CD14-positive monocyte (primary cell): ENCODE measurements around the gene DIDO1. TPM values are rescaled to one million over a fixed set of nuclear protein-coding genes. Genes with fewer than 3 reads are reported as not detected.

ENCODE experiments used
- DNase-seq, 3 donors: peaks; one replicate each; pipeline ENCODE4 v3.0.0-alpha.2; 2011 to 2022
- H2AFZ ChIP-seq: 2 replicates; pipeline ENCODE4 v1.6.0; 2012; ENCODE audit warnings: mild to moderate bottlenecking, low read depth, low read length, inconsistent platforms; ENCODE audit not compliant: insufficient read depth, poor library complexity, severe bottlenecking
- H3K27ac ChIP-seq, 2 donors: 1 replicate in 1 of 2; 2 replicates in 1 of 2; pipeline ENCODE4 v1.5.1; 2012 to 2013; ENCODE audit warnings: low read length in 2 of 2, control low read depth in 1 of 2, inconsistent platforms in 1 of 2, low read depth in 1 of 2, mild to moderate bottlenecking in 1 of 2
- H3K27me3 ChIP-seq, 2 donors: one replicate each; pipeline versions ENCODE4 v1.6.0 to v1.6.1; 2011 to 2013; ENCODE audit warnings: low read length in 2 of 2; ENCODE audit not compliant: control insufficient read depth in 2 of 2, insufficient read depth in 2 of 2
- H3K36me3 ChIP-seq, 2 donors: replicated peaks in 1 of 2; 1 replicate in 1 of 2; 2 replicates in 1 of 2; pipeline versions ENCODE4 v1.5.1 to v1.6.1; 2012 to 2013; ENCODE audit warnings: low read length in 2 of 2, control low read depth in 1 of 2, inconsistent platforms in 1 of 2, mild to moderate bottlenecking in 1 of 2; ENCODE audit not compliant: insufficient read depth in 2 of 2, control insufficient read depth in 1 of 2
- H3K4me1 ChIP-seq, 2 donors: 1 replicate in 1 of 2; 2 replicates in 1 of 2; pipeline versions ENCODE4 v1.5.1 to v1.6.1; 2012 to 2013; ENCODE audit warnings: low read length in 2 of 2, control low read depth in 1 of 2, inconsistent platforms in 1 of 2, mild to moderate bottlenecking in 1 of 2, moderate library complexity in 1 of 2; ENCODE audit not compliant: insufficient read depth in 2 of 2, control insufficient read depth in 1 of 2
- H3K4me2 ChIP-seq: replicated peaks from 2 replicates; pipeline ENCODE3; 2012; ENCODE audit warnings: low read length, moderate library complexity, mild to moderate bottlenecking; ENCODE audit not compliant: poor library complexity, severe bottlenecking; ENCODE audit errors: extremely low read depth
- H3K4me3 ChIP-seq, 3 experiments: fragments of 200-600 bp in 1 of 3; sonication (generic) in 1 of 3; replicated peaks in 1 of 3; 1 replicate in 2 of 3; 2 replicates in 1 of 3; pipeline ENCODE4 v1.5.1; 2011 to 2013; ENCODE audit warnings: low read length in 3 of 3, mild to moderate bottlenecking in 3 of 3, control low read depth in 2 of 3, low read depth in 2 of 3, inconsistent platforms in 1 of 3, moderate library complexity in 1 of 3
- H3K79me2 ChIP-seq: 2 replicates; pipeline ENCODE4 v1.6.0; 2012; ENCODE audit warnings: mild to moderate bottlenecking, control low read depth, inconsistent platforms, low read length, moderate library complexity; ENCODE audit not compliant: insufficient read depth
- H3K9ac ChIP-seq: 2 replicates; pipeline ENCODE4 v1.6.0; 2017; ENCODE audit warnings: low read length, mild to moderate bottlenecking; ENCODE audit not compliant: insufficient read depth, poor library complexity, severe bottlenecking
- H3K9me3 ChIP-seq, 2 donors: replicated peaks in 1 of 2; 1 replicate in 1 of 2; 2 replicates in 1 of 2; pipeline versions ENCODE4 v1.5.1 to v1.6.1; 2012 to 2013; ENCODE audit warnings: low read length in 2 of 2, control low read depth in 1 of 2; ENCODE audit not compliant: control insufficient read depth in 1 of 2, insufficient read depth in 1 of 2
- H4K20me1 ChIP-seq: 2 replicates; pipeline ENCODE4 v1.6.0; 2012; ENCODE audit warnings: mild to moderate bottlenecking, low read length, control low read depth, moderate library complexity; ENCODE audit not compliant: insufficient read depth
- H3K27ac Mint-ChIP-seq, 7 donors: one replicate each; pipeline ENCODE4 v1.8.0; 2020; ENCODE audit warnings: mild to moderate bottlenecking in 7 of 7, mixed read lengths in 7 of 7, moderate library complexity in 6 of 7, inconsistent platforms in 2 of 7
- H3K27me3 Mint-ChIP-seq, 3 donors: one replicate each; pipeline ENCODE4 v1.8.0; 2021 to 2022; ENCODE audit warnings: low read depth in 3 of 3, mild to moderate bottlenecking in 3 of 3, mixed read lengths in 3 of 3, moderate library complexity in 3 of 3, inconsistent platforms in 1 of 3
- H3K36me3 Mint-ChIP-seq, 2 donors: one replicate each; pipeline ENCODE4 v1.8.0; 2020; ENCODE audit warnings: mixed read lengths in 2 of 2, inconsistent platforms in 1 of 2, mild to moderate bottlenecking in 1 of 2
- H3K4me1 Mint-ChIP-seq: one replicate; pipeline ENCODE4 v1.8.0; 2020; ENCODE audit warnings: mild to moderate bottlenecking, mixed read lengths
- H3K4me3 Mint-ChIP-seq, 2 donors: one replicate each; pipeline ENCODE4 v1.8.0; 2020; ENCODE audit warnings: mild to moderate bottlenecking in 2 of 2, mixed read lengths in 2 of 2, moderate library complexity in 1 of 2
- H3K9me3 Mint-ChIP-seq, 7 donors: one replicate each; pipeline ENCODE4 v1.8.0; 2020 to 2022; ENCODE audit warnings: mixed read lengths in 7 of 7, mild to moderate bottlenecking in 6 of 7, moderate library complexity in 6 of 7, inconsistent platforms in 2 of 7
- CTCF ChIP-seq: fragments of 200-600 bp; IDR thresholded peaks from one replicate; pipeline ENCODE4 v1.8.0; 2022; ENCODE audit warnings: antibody characterized with exemption, mild to moderate bottlenecking
- WGBS: methylation state at CpG from one replicate; pipeline ENCODE4 v1.1.5; 2013; ENCODE audit warnings: missing lambda C conversion rate; ENCODE audit not compliant: insufficient coverage; 5-methylcytosine and 5-hydroxymethylcytosine counted together
- intact Hi-C, 2 donors: fragments of 100-400 bp; cut with micrococcal nuclease; formaldehyde crosslinking; loops; one replicate each; pipeline versions ENCODE4 v1.15.0 to v1.15.1; 2023
- polyA plus RNA-seq, 3 donors: library from polyadenylated mRNA; depleted of rRNA in 1 of 3; unstranded in 2 of 3; stranded (reverse) in 1 of 3; fragments of 300-500 nt in 2 of 3; fragments of >200 nt in 1 of 3; fragmentation: Illumina TruSeq in 2 of 3; gene quantifications; 1 replicate in 2 of 3; 2 replicates in 1 of 3; pipeline ENCODE4 v1.2.3, GENCODE V29; 2012 to 2021

DIDO1 gene
- polyA plus RNA-seq, 3 donors, result 8.5 to 23.8 (median 12.9) TPM

DNA sequence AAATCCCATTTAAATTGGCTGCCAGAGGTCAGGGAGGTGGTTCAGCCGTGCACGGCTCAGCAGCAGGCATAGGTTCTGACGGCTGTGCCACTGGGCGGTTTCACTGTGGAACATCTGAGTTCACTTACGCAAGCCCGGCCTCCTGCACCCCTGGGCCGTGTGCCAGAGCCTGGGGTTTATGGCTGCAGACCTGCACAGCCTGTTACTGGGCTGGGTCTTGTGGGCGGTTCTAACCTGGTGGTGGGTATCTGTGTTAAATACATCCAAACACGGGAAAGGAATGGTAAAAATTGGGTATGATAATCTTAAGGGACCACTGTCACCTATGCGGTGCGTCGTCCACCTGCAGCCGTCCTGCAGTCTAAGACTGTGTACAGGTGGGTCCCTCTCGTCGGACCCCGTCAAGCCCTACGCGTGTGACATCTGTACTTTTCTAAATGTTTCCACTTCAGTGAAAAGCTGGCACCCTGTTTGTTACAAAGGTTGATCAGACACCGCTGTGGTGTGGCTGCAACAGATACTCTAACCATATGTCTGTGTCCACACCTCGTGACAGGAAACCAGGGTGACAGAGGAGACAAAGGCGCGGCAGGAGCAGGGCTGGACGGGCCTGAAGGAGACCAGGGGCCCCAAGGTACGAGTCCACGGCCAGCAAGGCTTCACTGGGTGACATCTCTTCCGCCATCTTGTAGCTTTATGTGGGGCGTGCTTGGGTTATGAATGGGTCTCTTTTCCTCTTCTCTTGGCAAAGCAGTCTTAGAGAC is 88.0 kb downstream of the DIDO1 start:
- H3K9me3 ChIP-seq, result no peaks in the 10 kb centered on the region
- WGBS, result 50% methylated on average over 21 of the region's 27 CpGs
- Mint-ChIP-seq H3K36me3 (peaks cover 3 to 7% of the 10 kb centered on the region in 2 donors), H3K27me3 (peaks cover 3% of the 10 kb centered on the region in 3 donors), H3K4me1 (peaks cover 23% of the 10 kb centered on the region), H3K9me3 (no peaks in the 10 kb centered on the region), H3K4me3 (peak overlapping the region in 1 of 2 donors; percentile 56), H3K27ac (peak overlapping the region in 3 of 7 donors; percentile 42 to 63 (median 54))
- peak overlapping the region; percentile 45 for H3K4me2 ChIP-seq
- no peaks in the 10 kb centered on the region for H4K20me1 ChIP-seq
- H2AFZ ChIP-seq, result no peak overlapping the region
- H3K79me2 ChIP-seq, result no peaks in the 10 kb centered on the region
- no peaks in the 10 kb centered on the region for H3K27me3 ChIP-seq
- peak; percentile 37 to 48 (median 40) for DNase-seq
- peak overlapping the region in 1 of 2 donors; percentile 33 for H3K27ac ChIP-seq
- H3K36me3 ChIP-seq, result peaks cover 0 to 3% of the 10 kb centered on the region in 2 donors
- peak overlapping the region in 1 of 3 experiments; percentile 15 for H3K4me3 ChIP-seq
- intact Hi-C loops, result no loop called here
- no peak for TF ChIP-seq CTCF
- H3K4me1 ChIP-seq, result peaks cover 20 to 27% of the 10 kb centered on the region in 2 donors
- H3K9ac ChIP-seq, result no peak overlapping the region

DNA sequence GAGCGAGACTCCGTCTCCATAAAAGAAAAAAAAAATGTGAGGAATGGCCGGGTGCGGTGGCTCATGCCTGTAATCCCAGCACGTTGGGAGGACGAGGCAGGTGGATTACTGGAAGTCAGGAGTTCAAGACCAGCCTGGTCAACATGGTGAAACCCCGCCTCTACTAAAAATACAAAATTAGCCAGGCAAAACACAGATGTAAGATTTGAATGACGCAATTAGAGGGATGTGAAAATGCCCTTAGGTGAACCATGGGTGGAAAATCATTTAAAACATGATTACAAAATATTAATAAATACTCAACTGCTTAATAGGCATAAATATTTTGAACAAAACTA is 88.5 kb downstream of the DIDO1 start:
- Histone ChIP-seq H4K20me1 (no peaks in the 10 kb centered on the region), H3K4me1 (peaks cover 25 to 32% of the 10 kb centered on the region in 2 donors), H3K4me2 (peak overlapping the region; percentile 45), H3K27me3 (no peaks in the 10 kb centered on the region), H2AFZ (no peak overlapping the region), H3K36me3 (peaks cover 0 to 3% of the 10 kb centered on the region in 2 donors), H3K79me2 (no peaks in the 10 kb centered on the region), H3K9ac (no peak overlapping the region), H3K27ac (peak overlapping the region in 1 of 2 donors; percentile 33), H3K9me3 (no peaks in the 10 kb centered on the region), H3K4me3 (peak overlapping the region in 1 of 3 experiments; percentile 15)
- Mint-ChIP-seq H3K27me3 (peaks cover 2 to 3% (median 3%) of the 10 kb centered on the region in 3 donors), H3K9me3 (no peaks in the 10 kb centered on the region), H3K4me3 (peak overlapping the region in 1 of 2 donors; percentile 56), H3K4me1 (peaks cover 29% of the 10 kb centered on the region), H3K27ac (peak overlapping the region in 4 of 7 donors; percentile 42 to 63 (median 54)), H3K36me3 (peaks cover 3 to 7% of the 10 kb centered on the region in 2 donors)
- DNase-seq, result no peak
- intact Hi-C loops, result no loop called here
- no peak for TF ChIP-seq CTCF
- 100% methylated on average over 2 of the region's 8 CpGs for WGBS
